ENCODE results near the gene NETO2. TPM values are rescaled to one million over a fixed set of nuclear protein-coding genes. Genes with fewer than 3 reads are reported as not detected.

NETO2 gene
- total and polyA plus RNA-seq, 10 donors: 6.6 to 59.8 (median 22.2) TPM

DNA sequence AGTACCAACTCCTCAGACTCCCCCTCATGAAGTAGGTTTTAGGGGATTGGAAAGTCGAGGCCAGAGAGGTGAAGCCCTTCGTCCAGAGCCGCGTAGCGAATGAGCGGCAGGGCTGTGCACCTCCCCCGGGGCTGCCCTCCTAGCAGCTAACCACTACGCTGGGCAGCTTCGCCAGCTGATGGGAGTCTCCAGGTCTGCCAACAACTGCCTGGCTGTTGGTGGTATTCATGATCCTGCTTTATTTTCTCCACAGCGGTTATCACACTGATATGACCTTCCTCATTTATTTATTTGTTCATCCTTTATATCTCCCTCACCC is 773 bp upstream of the NETO2 start:
- no peak for DNase-seq
- H3K4me1 ChIP-seq: peaks cover 3 to 47% (median 27%) of the 10 kb centered on the region in 6 donors
- H3K27me3 ChIP-seq (replicated peaks in 1 of 7): peaks cover 0 to 38% (median 6%) of the 10 kb centered on the region in 7 donors
- TF ChIP-seq POLR2A (IDR thresholded peaks at IDR 0.05): no peak
- peak in 2 of 11 experiments; percentile 3 to 29 for TF ChIP-seq CTCF (IDR thresholded peaks at IDR 0.05 in 8 of 11, conservative IDR thresholded peaks at IDR 0.05 in 3 of 11)
- TF ChIP-seq POLR2AphosphoS5 (IDR thresholded peaks at IDR 0.05): peak in 1 of 3 donors; percentile 2
- peak overlapping the region; percentile 7 to 88 (median 68) for H3K4me3 ChIP-seq
- H3K9me3 ChIP-seq: no peaks in the 10 kb centered on the region
- 16 to 23% (median 16%) methylated on average over 10 of the region's 10 CpGs for WGBS, 5 donors
- peak overlapping the region in 6 of 8 donors; percentile 54 to 90 (median 86) for H3K27ac ChIP-seq
- intact Hi-C loops (cut with DNase I; ENCODE audit: low total_unique reads): loop anchor here (5.0 to 10.0 kb wide), 3 partner anchors 107 to 1013 kb away; partner anchors contain the start of genes ABCC12 and DNAJA2
- H3K36me3 ChIP-seq: no peaks in the 10 kb centered on the region

DNA sequence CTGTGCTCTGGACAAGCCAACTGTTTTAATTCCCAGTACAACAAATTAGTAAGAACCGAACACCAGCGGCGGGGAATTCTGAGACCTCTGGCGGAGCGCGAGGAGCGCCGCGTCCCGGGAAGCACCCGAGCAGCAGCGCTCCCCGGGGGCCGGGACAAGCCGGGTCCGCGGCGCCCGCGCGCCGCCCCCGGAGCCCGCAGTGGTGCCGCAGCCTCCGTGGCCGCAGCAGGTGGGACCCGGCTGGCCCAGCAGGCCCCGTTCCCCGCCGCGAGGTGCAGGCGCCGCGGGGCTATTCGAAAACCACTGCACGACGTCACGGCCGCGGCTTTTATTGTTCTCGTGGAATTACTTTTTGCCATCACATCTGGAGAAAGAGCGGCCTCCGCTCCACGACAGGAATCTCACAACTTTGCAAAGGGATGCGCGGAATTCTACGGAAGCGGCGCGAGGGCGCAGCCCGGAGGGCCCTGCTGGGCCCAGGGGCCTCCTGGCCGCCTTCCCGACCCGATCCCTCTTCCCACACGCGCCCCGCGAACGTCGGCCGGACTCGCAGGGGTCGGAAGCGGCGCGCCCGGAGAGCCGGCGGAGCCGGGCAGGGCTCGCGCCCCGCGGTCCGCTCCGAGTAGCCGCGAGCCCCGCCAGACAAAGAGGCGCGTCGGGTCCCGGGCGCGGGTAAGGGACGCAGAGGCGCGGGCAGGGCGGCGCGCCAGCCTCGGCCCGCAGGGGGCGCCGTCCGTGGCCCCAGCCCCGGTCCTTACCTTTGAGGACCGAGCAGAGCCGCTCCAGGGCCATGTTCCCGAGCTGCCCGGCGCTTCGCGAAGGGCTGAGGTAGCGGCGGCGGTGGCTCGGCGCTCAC is 696 bp downstream of the NETO2 start:
- DNase-seq: peak; percentile 92
- H3K4me1 ChIP-seq: peaks cover 3 to 57% (median 30%) of the 10 kb centered on the region in 6 donors
- WGBS, 5 donors: 0 to 1% (median 1%) methylated on average over 18 to 111 of the region's 111 CpGs

DNA sequence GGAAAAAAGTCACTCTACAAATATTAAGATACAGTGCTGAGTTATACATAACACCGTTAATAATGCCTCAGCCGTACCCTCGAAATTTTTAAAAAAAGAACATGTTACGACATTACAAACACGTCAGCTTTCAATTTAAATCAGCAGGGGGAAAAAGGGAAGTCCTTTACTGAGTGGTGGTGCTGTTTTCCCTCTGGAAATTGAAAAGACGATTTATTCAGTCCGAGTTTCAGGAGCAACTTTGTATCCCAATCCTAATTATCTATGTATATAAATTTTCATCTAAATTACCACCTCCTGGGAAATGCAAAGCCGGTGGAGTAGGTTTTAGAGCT is 1.3 kb downstream of the NETO2 start:
- no peak for DNase-seq
- Histone ChIP-seq H3K27me3 (replicated peaks in 1 of 7) (peaks cover 0 to 38% (median 6%) of the 10 kb centered on the region in 7 donors), H3K4me1 (peaks cover 3 to 63% (median 30%) of the 10 kb centered on the region in 6 donors), H3K36me3 (no peaks in the 10 kb centered on the region), H3K4me3 (peak overlapping the region; percentile 53 to 88 (median 68)), H3K27ac (peak overlapping the region; percentile 4 to 90 (median 86)), H3K9me3 (no peaks in the 10 kb centered on the region)
- intact Hi-C loops (cut with DNase I; ENCODE audit: low total_unique reads): loop anchor here (5.0 to 10.0 kb wide), 3 partner anchors 105 to 1015 kb away; partner anchors contain the start of genes ABCC12 and DNAJA2
- 0 to 3% (median 1%) methylated on average over 8 of the region's 8 CpGs for WGBS, 5 donors
- TF ChIP-seq POLR2A (IDR thresholded peaks at IDR 0.05): no peak
- TF ChIP-seq CTCF (IDR thresholded peaks at IDR 0.05 in 8 of 11, conservative IDR thresholded peaks at IDR 0.05 in 3 of 11): no peak
- no peak for TF ChIP-seq POLR2AphosphoS5 (IDR thresholded peaks at IDR 0.05)

More for the DNA sequence above, 696 bp downstream of the NETO2 start:
- no peaks in the 10 kb centered on the region for H3K36me3 ChIP-seq
- H3K4me3 ChIP-seq: peak overlapping the region; percentile 53 to 88 (median 68)
- no peaks in the 10 kb centered on the region for H3K9me3 ChIP-seq
- H3K27ac ChIP-seq: peak overlapping the region; percentile 27 to 90 (median 86)
- intact Hi-C loops (cut with DNase I; ENCODE audit: low total_unique reads): loop anchor here (5.0 to 10.0 kb wide), 3 partner anchors 106 to 1014 kb away; partner anchors contain the start of genes ABCC12 and DNAJA2
- peak in 1 of 3 donors; percentile 46 for TF ChIP-seq POLR2AphosphoS5 (IDR thresholded peaks at IDR 0.05)
- TF ChIP-seq CTCF (IDR thresholded peaks at IDR 0.05 in 8 of 11, conservative IDR thresholded peaks at IDR 0.05 in 3 of 11): peak in 9 of 11 experiments; percentile 16 to 89 (median 86)
- TF ChIP-seq POLR2A (IDR thresholded peaks at IDR 0.05): no peak
- peaks cover 0 to 38% (median 6%) of the 10 kb centered on the region in 7 donors for H3K27me3 ChIP-seq (replicated peaks in 1 of 7)
